ENCODE results near the gene ZNF101. TPM values are rescaled to one million over a fixed set of nuclear protein-coding genes. Genes with fewer than 3 reads are reported as not detected.

Gene ZNF101
- total RNA-seq, 1 donor from 2014 or later: 6.2 TPM

GRCh38 chr19:19657397-19657783 lies 11.2 kb upstream of the ZNF101 start:
- H3K4me3 Mint-ChIP-seq (ENCODE audit: unreplicated experiment): no peak overlapping the region
- peaks cover 14% of the 10 kb centered on the region for H3K4me1 Mint-ChIP-seq (ENCODE audit: low read depth)
- DNase-seq (ENCODE audit: low spot score): no peak
- H3K36me3 Mint-ChIP-seq (ENCODE audit: low read depth): peaks cover 25% of the 10 kb centered on the region
- TF ChIP-seq, protein P1, sequence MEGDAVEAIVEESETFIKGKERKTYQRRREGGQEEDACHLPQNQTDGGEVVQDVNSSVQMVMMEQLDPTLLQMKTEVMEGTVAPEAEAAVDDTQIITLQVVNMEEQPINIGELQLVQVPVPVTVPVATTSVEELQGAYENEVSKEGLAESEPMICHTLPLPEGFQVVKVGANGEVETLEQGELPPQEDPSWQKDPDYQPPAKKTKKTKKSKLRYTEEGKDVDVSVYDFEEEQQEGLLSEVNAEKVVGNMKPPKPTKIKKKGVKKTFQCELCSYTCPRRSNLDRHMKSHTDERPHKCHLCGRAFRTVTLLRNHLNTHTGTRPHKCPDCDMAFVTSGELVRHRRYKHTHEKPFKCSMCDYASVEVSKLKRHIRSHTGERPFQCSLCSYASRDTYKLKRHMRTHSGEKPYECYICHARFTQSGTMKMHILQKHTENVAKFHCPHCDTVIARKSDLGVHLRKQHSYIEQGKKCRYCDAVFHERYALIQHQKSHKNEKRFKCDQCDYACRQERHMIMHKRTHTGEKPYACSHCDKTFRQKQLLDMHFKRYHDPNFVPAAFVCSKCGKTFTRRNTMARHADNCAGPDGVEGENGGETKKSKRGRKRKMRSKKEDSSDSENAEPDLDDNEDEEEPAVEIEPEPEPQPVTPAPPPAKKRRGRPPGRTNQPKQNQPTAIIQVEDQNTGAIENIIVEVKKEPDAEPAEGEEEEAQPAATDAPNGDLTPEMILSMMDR (IDR thresholded peaks at IDR 0.05): no peak
- H3K27ac Mint-ChIP-seq (ENCODE audit: unreplicated experiment): no peak overlapping the region
- H3K27me3 Mint-ChIP-seq (ENCODE audit: low read depth): no peaks in the 10 kb centered on the region
- no peaks in the 10 kb centered on the region for H3K9me3 Mint-ChIP-seq (ENCODE audit: low read depth)

GRCh38 chr19:19659646-19660245 lies 8.9 kb upstream of the ZNF101 start:
- TF ChIP-seq, protein P1 (IDR thresholded peaks at IDR 0.05): no peak
- Mint-ChIP-seq H3K4me1 (ENCODE audit: low read depth) (peaks cover 19% of the 10 kb centered on the region), H3K4me3 (ENCODE audit: unreplicated experiment) (no peak overlapping the region), H3K27me3 (ENCODE audit: low read depth) (no peaks in the 10 kb centered on the region), H3K27ac (ENCODE audit: unreplicated experiment) (no peak overlapping the region), H3K9me3 (ENCODE audit: low read depth) (no peaks in the 10 kb centered on the region), H3K36me3 (ENCODE audit: low read depth) (peaks cover 14% of the 10 kb centered on the region)
- DNase-seq (ENCODE audit: low spot score): peak; percentile 51

GRCh38 chr19:19661141-19661674 lies 7.4 kb upstream of the ZNF101 start:
- no peak for DNase-seq (ENCODE audit: low spot score)
- TF ChIP-seq, protein P1 (IDR thresholded peaks at IDR 0.05): no peak
- no peak overlapping the region for H3K27ac Mint-ChIP-seq (ENCODE audit: unreplicated experiment)
- H3K4me3 Mint-ChIP-seq (ENCODE audit: unreplicated experiment): no peak overlapping the region
- H3K36me3 Mint-ChIP-seq (ENCODE audit: low read depth): peaks cover 10% of the 10 kb centered on the region
- no peaks in the 10 kb centered on the region for H3K27me3 Mint-ChIP-seq (ENCODE audit: low read depth)
- peaks cover 19% of the 10 kb centered on the region for H3K4me1 Mint-ChIP-seq (ENCODE audit: low read depth)
- H3K9me3 Mint-ChIP-seq (ENCODE audit: low read depth): no peaks in the 10 kb centered on the region

DNA sequence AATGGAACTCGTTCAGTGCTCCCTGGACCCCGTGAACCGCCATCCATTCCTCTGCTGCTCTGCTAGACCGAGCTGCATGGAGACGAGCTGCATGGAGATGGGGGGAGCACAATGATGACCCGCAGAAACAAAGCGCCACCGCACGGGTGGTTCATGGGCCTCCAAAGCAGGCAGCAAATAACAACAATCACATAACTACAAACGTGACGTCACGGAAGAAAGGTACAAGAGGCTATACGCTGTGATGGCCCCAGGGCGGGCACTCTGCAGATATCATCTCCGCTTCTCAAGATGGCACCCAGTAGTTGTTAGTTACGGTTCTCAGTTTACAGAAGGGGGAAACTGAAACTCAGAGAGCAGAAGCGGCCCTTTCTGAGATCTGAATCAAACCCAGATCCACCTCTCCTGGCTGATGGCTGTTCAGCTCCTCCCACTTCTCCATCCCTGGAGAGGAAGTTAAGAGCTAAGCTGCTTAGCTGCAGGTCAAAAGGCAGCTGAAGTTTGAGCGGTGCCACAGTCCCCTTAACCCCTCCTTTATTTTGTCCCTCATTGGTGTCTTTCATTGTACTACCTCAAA lies 6.9 kb upstream of the ZNF101 start:
- peaks cover 9% of the 10 kb centered on the region for H3K36me3 Mint-ChIP-seq (ENCODE audit: low read depth)
- peak; percentile 39 for DNase-seq (ENCODE audit: low spot score)
- H3K4me3 Mint-ChIP-seq (ENCODE audit: unreplicated experiment): peak overlapping the region; percentile 83
- peak overlapping the region; percentile 49 for H3K27ac Mint-ChIP-seq (ENCODE audit: unreplicated experiment)
- no peaks in the 10 kb centered on the region for H3K27me3 Mint-ChIP-seq (ENCODE audit: low read depth)
- peaks cover 19% of the 10 kb centered on the region for H3K4me1 Mint-ChIP-seq (ENCODE audit: low read depth)
- TF ChIP-seq, protein P1 (IDR thresholded peaks at IDR 0.05): no peak
- H3K9me3 Mint-ChIP-seq (ENCODE audit: low read depth): no peaks in the 10 kb centered on the region

- H3K36me3 Mint-ChIP-seq (ENCODE audit: low read depth): peaks cover 9% of the 10 kb centered on the region
- H3K27me3 Mint-ChIP-seq (ENCODE audit: low read depth): no peaks in the 10 kb centered on the region
- H3K4me1 Mint-ChIP-seq (ENCODE audit: low read depth): peaks cover 19% of the 10 kb centered on the region
- H3K4me3 Mint-ChIP-seq (ENCODE audit: unreplicated experiment): peak overlapping the region; percentile 83
- H3K9me3 Mint-ChIP-seq (ENCODE audit: low read depth): no peaks in the 10 kb centered on the region
- H3K27ac Mint-ChIP-seq (ENCODE audit: unreplicated experiment): peak overlapping the region; percentile 49
- TF ChIP-seq, protein P1 (IDR thresholded peaks at IDR 0.05): no peak
- no peak for DNase-seq (ENCODE audit: low spot score)
Observed at GRCh38 chr19:19662344-19662743, 6.3 kb upstream of the ZNF101 start.

Measured in chondrocyte (in vitro differentiated cells).